Sciatic nerve (tissue), 2 donors: ENCODE results near the gene MOB3A. TPM values are rescaled to one million over a fixed set of nuclear protein-coding genes. Genes with fewer than 3 reads are reported as not detected.
"Not testable (repeated sequence)": the region's sequence is repeated elsewhere in the genome, so short reads cannot be mapped to it uniquely, and the experiment has no call there.

Source experiments
- ATAC-seq: fragments of 200-7000 bp; cut with Tn5 transposase; one replicate; pipeline ENCODE4 v1.9.1; 2020; ENCODE audit warnings: mild to moderate bottlenecking, moderate library complexity
- DNase-seq: peaks from one replicate; pipeline ENCODE4 v3.0.0-alpha.2; 2020; ENCODE audit warnings: low spot score
- intact Hi-C: fragments of 100-400 bp; cut with DNase I; formaldehyde crosslinking; loops from one replicate; pipeline ENCODE4 v1.14.2; 2022
- total RNA-seq: library from RNA; stranded (reverse); fragmentation: NEBNext Ultra II Directional; extraction: Animal tissue kit (Norgen Biotek cat#: 25700); gene quantifications from one replicate; pipeline ENCODE4 v1.2.1, GENCODE V29; 2021
- donor health status: DM: no; HTN: no; CAD: no.
- donor health status: DM: no; HTN: no; CAD: no.

MOB3A gene
- total RNA-seq, 1 donor from 2014 or later: 54.0 TPM

GRCh38 chr19:2089001-2089711, 7.0 kb downstream of the MOB3A start:
- no peak for ATAC-seq
- intact Hi-C loops: no loop called here
- DNase-seq: peak; percentile 59

GRCh38 chr19:2087621-2088100, 8.5 kb downstream of the MOB3A start:
- intact Hi-C loops: no loop called here
- DNase-seq: no peak
- no peak for ATAC-seq

GRCh38 chr19:2086695-2087620, 9.2 kb downstream of the MOB3A start:
- intact Hi-C loops, DNase-seq, ATAC-seq: not testable (repeated sequence)

- ATAC-seq (peak; percentile 34), DNase-seq (no peak)
- intact Hi-C loops: no loop called here
Measured at GRCh38 chr19:2084993-2085720, 11.0 kb downstream of the MOB3A start.

GRCh38 chr19:2083174-2083854, 12.8 kb downstream of the MOB3A start:
- intact Hi-C loops: no loop called here
- ATAC-seq: peak; percentile 21

GRCh38 chr19:2081873-2082810, 14.0 kb downstream of the MOB3A start:
- intact Hi-C loops: no loop called here
- DNase-seq (no peak), ATAC-seq (no peak)

More at GRCh38 chr19:2083174-2083854, 12.8 kb downstream of the MOB3A start:
- no peak for DNase-seq

GRCh38 chr19:2080336-2080988, 15.7 kb downstream of the MOB3A start:
- DNase-seq: no peak
- intact Hi-C loops: no loop called here
- ATAC-seq: no peak

- DNase-seq (no peak), ATAC-seq (peak; percentile 6)
- intact Hi-C loops: loop anchor here (5.0 kb wide), 1 partner anchor 63 kb away; the partner anchor contains the start of gene BTBD2
Measured at GRCh38 chr19:2079865-2080301, 16.2 kb downstream of the MOB3A start.

- ATAC-seq: no peak
- intact Hi-C loops: loop anchor here (5.0 kb wide), 1 partner anchor 62 kb away; the partner anchor contains the start of gene BTBD2
Measured at GRCh38 chr19:2079076-2079864, 16.9 kb downstream of the MOB3A start.

GRCh38 chr19:2077833-2078619, 18.1 kb downstream of the MOB3A start:
- DNase-seq: no peak
- ATAC-seq: no peak
- intact Hi-C loops: loop anchor here (5.0 kb wide), 1 partner anchor 61 kb away; the partner anchor contains the start of gene BTBD2

More at GRCh38 chr19:2079076-2079864, 16.9 kb downstream of the MOB3A start:
- no peak for DNase-seq

- intact Hi-C loops: loop anchor here (5.0 kb wide), 1 partner anchor 60 kb away; the partner anchor contains the start of gene BTBD2
- ATAC-seq: no peak
- no peak for DNase-seq
Measured at GRCh38 chr19:2077398-2077797, 18.7 kb downstream of the MOB3A start.

- intact Hi-C loops: loop anchor here (5.0 kb wide), 1 partner anchor 59 kb away; the partner anchor contains the start of gene BTBD2
- no peak for DNase-seq
- no peak for ATAC-seq
Measured at GRCh38 chr19:2076526-2076944, 19.6 kb downstream of the MOB3A start.

- intact Hi-C loops: no loop called here
- DNase-seq: no peak
- ATAC-seq: no peak
Measured at GRCh38 chr19:2072757-2073551, 23.2 kb downstream of the MOB3A start.

GRCh38 chr19:2070986-2071673, 25.0 kb downstream of the MOB3A start:
- no peak for DNase-seq
- ATAC-seq: no peak

More at GRCh38 chr19:2070986-2071673, 25.0 kb downstream of the MOB3A start:
- intact Hi-C loops: no loop called here
